Measurements from ENCODE around the gene DENND1A. TPM values are rescaled to one million over a fixed set of nuclear protein-coding genes. Genes with fewer than 3 reads are reported as not detected.
"Not testable (repeated sequence)": the region's sequence is repeated elsewhere in the genome, so short reads cannot be mapped to it uniquely, and the experiment has no call there.

The DENND1A gene
- total and polyA plus RNA-seq, 2 experiments from 2014 or later: 13.1 to 28.7 TPM

DNA sequence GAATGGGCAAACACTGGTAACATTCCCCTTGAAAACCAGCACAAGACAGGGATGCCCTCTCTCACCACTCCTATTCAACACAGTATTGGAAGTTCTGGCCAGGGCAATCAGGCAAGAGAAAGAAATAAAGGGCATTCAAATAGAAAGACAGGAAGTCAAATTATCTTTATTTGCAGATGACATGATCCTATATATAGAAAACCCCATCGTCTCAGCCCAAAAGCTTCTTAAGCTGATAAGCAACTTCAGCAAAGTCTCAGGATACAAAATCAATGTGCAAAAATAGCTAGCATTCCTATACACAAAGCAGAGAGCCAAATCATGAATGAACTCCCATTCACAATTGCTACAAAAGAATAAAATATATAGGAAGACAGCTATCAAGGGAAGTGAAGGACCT, 501.5 kb downstream of the DENND1A start:
- not testable (repeated sequence) for H4K20me1 ChIP-seq (replicated peaks; ENCODE audit: insufficient read depth); H3K27me3 ChIP-seq (ENCODE audit: insufficient read depth); H3K4me3 Mint-ChIP-seq; H3K27ac Mint-ChIP-seq; H3K27me3 Mint-ChIP-seq (ENCODE audit: insufficient read depth, low read depth, poor library complexity); ATAC-seq; DNase-seq (ENCODE audit: low spot score); H3K27ac ChIP-seq (ENCODE audit: low read depth); H3K9me3 Mint-ChIP-seq; H3K79me2 ChIP-seq (replicated peaks; ENCODE audit: insufficient read depth); H3K9me2 ChIP-seq (ENCODE audit: insufficient read depth); H2AFZ ChIP-seq; H3K4me1 ChIP-seq (ENCODE audit: insufficient read depth); H3K36me3 ChIP-seq (ENCODE audit: insufficient read depth); H3K4me3 ChIP-seq; H3K4me2 ChIP-seq; H3F3A ChIP-seq (replicated peaks; ENCODE audit: low read depth)
- peaks cover 13% of the 10 kb centered on the region for H3K4me1 Mint-ChIP-seq
- H3K36me3 Mint-ChIP-seq (ENCODE audit: low read depth): peaks cover 12% of the 10 kb centered on the region

DNA sequence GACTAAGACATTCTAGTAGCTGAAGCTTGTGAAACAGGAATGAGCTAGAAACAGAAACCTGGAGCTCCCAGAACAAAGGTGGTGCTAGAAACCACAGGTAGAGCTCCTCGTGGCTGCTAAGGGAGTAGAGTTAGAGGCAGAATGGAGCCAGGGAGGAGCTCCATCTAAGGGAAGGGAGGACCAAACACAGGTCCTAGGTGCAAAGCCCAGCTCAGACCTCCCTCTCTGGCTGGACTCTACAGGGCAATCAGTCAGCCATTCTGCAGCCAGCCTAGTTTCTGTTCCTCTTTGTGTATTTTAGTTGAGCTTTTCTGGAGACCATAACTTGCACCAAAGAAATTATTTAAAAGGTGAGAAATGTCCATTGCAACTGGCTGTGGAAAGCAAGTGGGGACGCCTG, 503.5 kb downstream of the DENND1A start:
- H3K4me2 ChIP-seq: no peak overlapping the region
- Mint-ChIP-seq H3K27ac (no peak overlapping the region), H3K4me3 (no peak overlapping the region), H3K36me3 (ENCODE audit: low read depth) (peaks cover 10% of the 10 kb centered on the region), H3K4me1 (peaks cover 33% of the 10 kb centered on the region), H3K9me3 (no peaks in the 10 kb centered on the region; the same call in 2 of the 3 replicates), H3K27me3 (ENCODE audit: insufficient read depth, low read depth, poor library complexity) (peaks cover 10% of the 10 kb centered on the region)
- 0 out of 2 replicates have a peak, but pooled peaks cover 3% of the 10 kb centered on the region for H3F3A ChIP-seq (replicated peaks; ENCODE audit: low read depth)
- ATAC-seq: peak; percentile 43
- H4K20me1 ChIP-seq (replicated peaks; ENCODE audit: insufficient read depth): no peaks in the 10 kb centered on the region
- no peaks in the 10 kb centered on the region for H3K36me3 ChIP-seq (ENCODE audit: insufficient read depth)
- no peak overlapping the region for H2AFZ ChIP-seq
- H3K27ac ChIP-seq (ENCODE audit: low read depth): no peak overlapping the region
- TF ChIP-seq, protein P1, sequence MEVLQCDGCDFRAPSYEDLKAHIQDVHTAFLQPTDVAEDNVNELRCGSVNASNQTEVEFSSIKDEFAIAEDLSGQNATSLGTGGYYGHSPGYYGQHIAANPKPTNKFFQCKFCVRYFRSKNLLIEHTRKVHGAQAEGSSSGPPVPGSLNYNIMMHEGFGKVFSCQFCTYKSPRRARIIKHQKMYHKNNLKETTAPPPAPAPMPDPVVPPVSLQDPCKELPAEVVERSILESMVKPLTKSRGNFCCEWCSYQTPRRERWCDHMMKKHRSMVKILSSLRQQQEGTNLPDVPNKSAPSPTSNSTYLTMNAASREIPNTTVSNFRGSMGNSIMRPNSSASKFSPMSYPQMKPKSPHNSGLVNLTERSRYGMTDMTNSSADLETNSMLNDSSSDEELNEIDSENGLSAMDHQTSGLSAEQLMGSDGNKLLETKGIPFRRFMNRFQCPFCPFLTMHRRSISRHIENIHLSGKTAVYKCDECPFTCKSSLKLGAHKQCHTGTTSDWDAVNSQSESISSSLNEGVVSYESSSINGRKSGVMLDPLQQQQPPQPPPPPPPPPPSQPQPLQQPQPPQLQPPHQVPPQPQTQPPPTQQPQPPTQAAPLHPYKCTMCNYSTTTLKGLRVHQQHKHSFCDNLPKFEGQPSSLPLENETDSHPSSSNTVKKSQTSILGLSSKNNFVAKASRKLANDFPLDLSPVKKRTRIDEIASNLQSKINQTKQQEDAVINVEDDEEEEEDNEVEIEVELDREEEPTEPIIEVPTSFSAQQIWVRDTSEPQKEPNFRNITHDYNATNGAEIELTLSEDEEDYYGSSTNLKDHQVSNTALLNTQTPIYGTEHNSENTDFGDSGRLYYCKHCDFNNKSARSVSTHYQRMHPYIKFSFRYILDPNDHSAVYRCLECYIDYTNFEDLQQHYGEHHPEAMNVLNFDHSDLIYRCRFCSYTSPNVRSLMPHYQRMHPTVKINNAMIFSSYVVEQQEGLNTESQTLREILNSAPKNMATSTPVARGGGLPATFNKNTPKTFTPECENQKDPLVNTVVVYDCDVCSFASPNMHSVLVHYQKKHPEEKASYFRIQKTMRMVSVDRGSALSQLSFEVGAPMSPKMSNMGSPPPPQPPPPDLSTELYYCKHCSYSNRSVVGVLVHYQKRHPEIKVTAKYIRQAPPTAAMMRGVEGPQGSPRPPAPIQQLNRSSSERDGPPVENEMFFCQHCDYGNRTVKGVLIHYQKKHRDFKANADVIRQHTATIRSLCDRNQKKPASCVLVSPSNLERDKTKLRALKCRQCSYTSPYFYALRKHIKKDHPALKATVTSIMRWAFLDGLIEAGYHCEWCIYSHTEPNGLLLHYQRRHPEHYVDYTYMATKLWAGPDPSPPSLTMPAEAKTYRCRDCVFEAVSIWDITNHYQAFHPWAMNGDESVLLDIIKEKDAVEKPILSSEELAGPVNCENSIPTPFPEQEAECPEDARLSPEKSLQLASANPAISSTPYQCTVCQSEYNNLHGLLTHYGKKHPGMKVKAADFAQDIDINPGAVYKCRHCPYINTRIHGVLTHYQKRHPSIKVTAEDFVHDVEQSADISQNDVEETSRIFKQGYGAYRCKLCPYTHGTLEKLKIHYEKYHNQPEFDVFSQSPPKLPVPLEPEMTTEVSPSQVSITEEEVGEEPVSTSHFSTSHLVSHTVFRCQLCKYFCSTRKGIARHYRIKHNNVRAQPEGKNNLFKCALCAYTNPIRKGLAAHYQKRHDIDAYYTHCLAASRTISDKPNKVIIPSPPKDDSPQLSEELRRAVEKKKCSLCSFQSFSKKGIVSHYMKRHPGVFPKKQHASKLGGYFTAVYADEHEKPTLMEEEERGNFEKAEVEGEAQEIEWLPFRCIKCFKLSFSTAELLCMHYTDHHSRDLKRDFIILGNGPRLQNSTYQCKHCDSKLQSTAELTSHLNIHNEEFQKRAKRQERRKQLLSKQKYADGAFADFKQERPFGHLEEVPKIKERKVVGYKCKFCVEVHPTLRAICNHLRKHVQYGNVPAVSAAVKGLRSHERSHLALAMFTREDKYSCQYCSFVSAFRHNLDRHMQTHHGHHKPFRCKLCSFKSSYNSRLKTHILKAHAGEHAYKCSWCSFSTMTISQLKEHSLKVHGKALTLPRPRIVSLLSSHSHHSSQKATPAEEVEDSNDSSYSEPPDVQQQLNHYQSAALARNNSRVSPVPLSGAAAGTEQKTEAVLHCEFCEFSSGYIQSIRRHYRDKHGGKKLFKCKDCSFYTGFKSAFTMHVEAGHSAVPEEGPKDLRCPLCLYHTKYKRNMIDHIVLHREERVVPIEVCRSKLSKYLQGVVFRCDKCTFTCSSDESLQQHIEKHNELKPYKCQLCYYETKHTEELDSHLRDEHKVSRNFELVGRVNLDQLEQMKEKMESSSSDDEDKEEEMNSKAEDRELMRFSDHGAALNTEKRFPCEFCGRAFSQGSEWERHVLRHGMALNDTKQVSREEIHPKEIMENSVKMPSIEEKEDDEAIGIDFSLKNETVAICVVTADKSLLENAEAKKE (CRISPR knock-in tag; IDR thresholded peaks at IDR 0.05): no peak
- TF ChIP-seq, protein P2, sequence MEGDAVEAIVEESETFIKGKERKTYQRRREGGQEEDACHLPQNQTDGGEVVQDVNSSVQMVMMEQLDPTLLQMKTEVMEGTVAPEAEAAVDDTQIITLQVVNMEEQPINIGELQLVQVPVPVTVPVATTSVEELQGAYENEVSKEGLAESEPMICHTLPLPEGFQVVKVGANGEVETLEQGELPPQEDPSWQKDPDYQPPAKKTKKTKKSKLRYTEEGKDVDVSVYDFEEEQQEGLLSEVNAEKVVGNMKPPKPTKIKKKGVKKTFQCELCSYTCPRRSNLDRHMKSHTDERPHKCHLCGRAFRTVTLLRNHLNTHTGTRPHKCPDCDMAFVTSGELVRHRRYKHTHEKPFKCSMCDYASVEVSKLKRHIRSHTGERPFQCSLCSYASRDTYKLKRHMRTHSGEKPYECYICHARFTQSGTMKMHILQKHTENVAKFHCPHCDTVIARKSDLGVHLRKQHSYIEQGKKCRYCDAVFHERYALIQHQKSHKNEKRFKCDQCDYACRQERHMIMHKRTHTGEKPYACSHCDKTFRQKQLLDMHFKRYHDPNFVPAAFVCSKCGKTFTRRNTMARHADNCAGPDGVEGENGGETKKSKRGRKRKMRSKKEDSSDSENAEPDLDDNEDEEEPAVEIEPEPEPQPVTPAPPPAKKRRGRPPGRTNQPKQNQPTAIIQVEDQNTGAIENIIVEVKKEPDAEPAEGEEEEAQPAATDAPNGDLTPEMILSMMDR (conservative IDR thresholded peaks at IDR 0.05; ENCODE audit: low read depth in 2 of 2): peak in 1 of 2 experiments; percentile 13; a peak in 1 of 4 replicates
- TF ChIP-seq STAT1 (IDR thresholded peaks at IDR 0.05; ENCODE audit: unreplicated experiment) (no peak), NANOG (IDR thresholded peaks at IDR 0.05; ENCODE audit: borderline replicate concordance) (no peak), ZNF114 (CRISPR knock-in tag; IDR thresholded peaks at IDR 0.05) (no peak), JUNB (IDR thresholded peaks at IDR 0.05; ENCODE audit: unreplicated experiment) (no peak), ZNF331 (CRISPR knock-in tag; IDR thresholded peaks at IDR 0.05; ENCODE audit: low read depth) (no peak)
- TF ChIP-seq, protein P3, sequence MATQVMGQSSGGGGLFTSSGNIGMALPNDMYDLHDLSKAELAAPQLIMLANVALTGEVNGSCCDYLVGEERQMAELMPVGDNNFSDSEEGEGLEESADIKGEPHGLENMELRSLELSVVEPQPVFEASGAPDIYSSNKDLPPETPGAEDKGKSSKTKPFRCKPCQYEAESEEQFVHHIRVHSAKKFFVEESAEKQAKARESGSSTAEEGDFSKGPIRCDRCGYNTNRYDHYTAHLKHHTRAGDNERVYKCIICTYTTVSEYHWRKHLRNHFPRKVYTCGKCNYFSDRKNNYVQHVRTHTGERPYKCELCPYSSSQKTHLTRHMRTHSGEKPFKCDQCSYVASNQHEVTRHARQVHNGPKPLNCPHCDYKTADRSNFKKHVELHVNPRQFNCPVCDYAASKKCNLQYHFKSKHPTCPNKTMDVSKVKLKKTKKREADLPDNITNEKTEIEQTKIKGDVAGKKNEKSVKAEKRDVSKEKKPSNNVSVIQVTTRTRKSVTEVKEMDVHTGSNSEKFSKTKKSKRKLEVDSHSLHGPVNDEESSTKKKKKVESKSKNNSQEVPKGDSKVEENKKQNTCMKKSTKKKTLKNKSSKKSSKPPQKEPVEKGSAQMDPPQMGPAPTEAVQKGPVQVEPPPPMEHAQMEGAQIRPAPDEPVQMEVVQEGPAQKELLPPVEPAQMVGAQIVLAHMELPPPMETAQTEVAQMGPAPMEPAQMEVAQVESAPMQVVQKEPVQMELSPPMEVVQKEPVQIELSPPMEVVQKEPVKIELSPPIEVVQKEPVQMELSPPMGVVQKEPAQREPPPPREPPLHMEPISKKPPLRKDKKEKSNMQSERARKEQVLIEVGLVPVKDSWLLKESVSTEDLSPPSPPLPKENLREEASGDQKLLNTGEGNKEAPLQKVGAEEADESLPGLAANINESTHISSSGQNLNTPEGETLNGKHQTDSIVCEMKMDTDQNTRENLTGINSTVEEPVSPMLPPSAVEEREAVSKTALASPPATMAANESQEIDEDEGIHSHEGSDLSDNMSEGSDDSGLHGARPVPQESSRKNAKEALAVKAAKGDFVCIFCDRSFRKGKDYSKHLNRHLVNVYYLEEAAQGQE (IDR thresholded peaks at IDR 0.05; ENCODE audit: unreplicated experiment): no peak
- H3K4me3 ChIP-seq: no peak overlapping the region
- no peaks in the 10 kb centered on the region for H3K9me2 ChIP-seq (ENCODE audit: insufficient read depth)
- peaks cover 22% of the 10 kb centered on the region for H3K4me1 ChIP-seq (ENCODE audit: insufficient read depth)
- H3K79me2 ChIP-seq (replicated peaks; ENCODE audit: insufficient read depth): no peaks in the 10 kb centered on the region
- no peaks in the 10 kb centered on the region for H3K27me3 ChIP-seq (ENCODE audit: insufficient read depth)
- DNase-seq (ENCODE audit: low spot score): no peak
